ENCODE measurements around the gene PDIA6. TPM values are rescaled to one million over a fixed set of nuclear protein-coding genes. Genes with fewer than 3 reads are reported as not detected.

PDIA6 gene
- total RNA-seq, 2 experiments from 2014 or later, result 25.5 to 26.3 TPM

DNA sequence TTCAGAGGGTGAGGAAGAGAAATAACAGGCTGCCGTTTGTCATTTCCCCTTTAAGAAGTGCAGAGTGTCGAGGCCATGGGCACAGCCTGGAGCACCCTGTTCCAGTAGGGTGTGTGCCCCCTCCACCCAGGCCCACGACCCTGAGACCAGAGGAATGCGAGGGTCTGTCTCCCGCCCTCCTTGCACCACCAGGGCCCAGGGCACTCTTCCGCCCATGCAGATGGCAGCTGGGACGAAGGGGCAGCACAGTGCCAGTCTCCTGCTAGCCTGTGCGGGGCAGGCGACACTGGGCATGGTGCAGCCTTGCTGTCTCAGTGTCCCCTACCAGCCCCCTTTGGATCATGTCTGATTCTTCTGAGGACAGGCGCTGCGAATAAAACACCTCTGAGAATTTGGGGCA, 15.8 kb upstream of the PDIA6 start:
- no peak overlapping the region for H3K4me3 ChIP-seq (ENCODE audit: low read length)
- TF ChIP-seq CTCF (IDR thresholded peaks at IDR 0.05), result no peak
- H3K9me3 ChIP-seq (ENCODE audit: control insufficient read depth in 1 of 2, insufficient read depth in 1 of 2, low read length in 2 of 2), result no peaks in the 10 kb centered on the region
- no peak for DNase-seq
- ATAC-seq (ENCODE audit: poor library complexity), result no peak
- no peaks in the 10 kb centered on the region for H3K36me3 ChIP-seq (ENCODE audit: insufficient read depth, low read length)
- peaks cover 8 to 11% of the 10 kb centered on the region in 2 experiments for H3K27me3 ChIP-seq (ENCODE audit: control insufficient read depth in 1 of 2, insufficient read depth in 2 of 2, low read length in 2 of 2)
- H3K27ac ChIP-seq (ENCODE audit: low read depth in 1 of 2, low read length in 2 of 2), result no peak overlapping the region
- Mint-ChIP-seq H3K4me1 (ENCODE audit: low read depth) (peaks cover 7% of the 10 kb centered on the region), H3K36me3 (ENCODE audit: low read depth) (no peaks in the 10 kb centered on the region), H3K27me3 (peaks cover 41% of the 10 kb centered on the region), H3K27ac (no peak overlapping the region), H3K4me3 (no peak overlapping the region), H3K9me3 (no peaks in the 10 kb centered on the region)
- ChIA-PET CTCF (no interaction called here), POLR2A (no interaction called here)
- intact Hi-C loops (cut with DNase I, micrococcal nuclease), result no loop called here
- peaks cover 6% of the 10 kb centered on the region for H3K4me1 ChIP-seq (ENCODE audit: insufficient read depth, low read length)

GRCh38 chr2:10826625-10827024, 14.0 kb upstream of the PDIA6 start:
- Mint-ChIP-seq H3K27ac (no peak overlapping the region), H3K36me3 (ENCODE audit: low read depth) (no peaks in the 10 kb centered on the region), H3K4me1 (ENCODE audit: low read depth) (no peaks in the 10 kb centered on the region), H3K4me3 (no peak overlapping the region), H3K27me3 (peaks cover 29% of the 10 kb centered on the region), H3K9me3 (no peaks in the 10 kb centered on the region)
- no peak overlapping the region for H3K27ac ChIP-seq (ENCODE audit: low read depth in 1 of 2, low read length in 2 of 2)
- DNase-seq (no peak), ATAC-seq (ENCODE audit: poor library complexity) (no peak)
- no peaks in the 10 kb centered on the region for H3K9me3 ChIP-seq (ENCODE audit: control insufficient read depth in 1 of 2, insufficient read depth in 1 of 2, low read length in 2 of 2)
- TF ChIP-seq CTCF (IDR thresholded peaks at IDR 0.05), result no peak
- H3K4me1 ChIP-seq (ENCODE audit: insufficient read depth, low read length), result no peaks in the 10 kb centered on the region
- POLR2A ChIA-PET, result no interaction called here
- intact Hi-C loops (cut with DNase I, micrococcal nuclease), result no loop called here
- H3K27me3 ChIP-seq (ENCODE audit: control insufficient read depth in 1 of 2, insufficient read depth in 2 of 2, low read length in 2 of 2), result peaks cover 8 to 11% of the 10 kb centered on the region in 2 experiments
- H3K36me3 ChIP-seq (ENCODE audit: insufficient read depth, low read length), result no peaks in the 10 kb centered on the region
- H3K4me3 ChIP-seq (ENCODE audit: low read length), result no peak overlapping the region
- CTCF ChIA-PET, result no interaction called here

DNA sequence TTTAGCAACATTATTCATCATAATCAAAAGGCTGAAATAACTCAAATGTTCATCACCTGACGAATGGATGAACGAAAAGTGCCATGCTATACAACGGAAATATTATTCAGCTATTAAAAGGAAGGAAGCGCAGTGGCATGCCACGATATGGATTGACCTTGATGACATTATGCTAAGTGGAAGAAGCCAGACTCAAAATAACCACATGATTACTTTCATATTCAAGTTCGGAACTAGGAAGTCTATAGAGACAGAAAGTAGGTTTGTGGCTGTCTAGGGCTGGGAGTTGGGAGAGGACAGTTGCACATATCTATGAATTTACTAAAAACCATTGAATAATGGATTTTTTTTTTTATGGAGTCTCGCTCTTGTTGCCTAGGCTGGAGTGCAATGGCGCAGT, 13.4 kb upstream of the PDIA6 start:
- Mint-ChIP-seq H3K4me3 (no peak overlapping the region), H3K36me3 (ENCODE audit: low read depth) (no peaks in the 10 kb centered on the region), H3K27me3 (peaks cover 27% of the 10 kb centered on the region), H3K27ac (no peak overlapping the region), H3K9me3 (no peaks in the 10 kb centered on the region), H3K4me1 (ENCODE audit: low read depth) (no peaks in the 10 kb centered on the region)
- TF ChIP-seq CTCF (IDR thresholded peaks at IDR 0.05), result no peak
- no peaks in the 10 kb centered on the region for H3K9me3 ChIP-seq (ENCODE audit: control insufficient read depth in 1 of 2, insufficient read depth in 1 of 2, low read length in 2 of 2)
- peaks cover 3 to 11% of the 10 kb centered on the region in 2 experiments for H3K27me3 ChIP-seq (ENCODE audit: control insufficient read depth in 1 of 2, insufficient read depth in 2 of 2, low read length in 2 of 2)
- ChIA-PET POLR2A (no interaction called here), CTCF (no interaction called here)
- no peak overlapping the region for H3K4me3 ChIP-seq (ENCODE audit: low read length)
- ATAC-seq (ENCODE audit: poor library complexity) (no peak), DNase-seq (no peak)
- intact Hi-C loops (cut with DNase I, micrococcal nuclease), result no loop called here
- no peaks in the 10 kb centered on the region for H3K4me1 ChIP-seq (ENCODE audit: insufficient read depth, low read length)
- no peak overlapping the region for H3K27ac ChIP-seq (ENCODE audit: low read depth in 1 of 2, low read length in 2 of 2)
- no peaks in the 10 kb centered on the region for H3K36me3 ChIP-seq (ENCODE audit: insufficient read depth, low read length)
